ENCODE measurements around the gene ITGAX. TPM values are rescaled to one million over a fixed set of nuclear protein-coding genes. Genes with fewer than 3 reads are reported as not detected.
A peak's percentile ranks its signal among the peaks of the same experiment; 100 is the strongest.

The ITGAX gene
- total RNA-seq, 4 donors from 2014 or later, result 1.8 to 9.3 (median 4.3) TPM

GRCh38 chr16:31395647-31396046 lies 40.7 kb downstream of the ITGAX start:
- WGBS, 2 donors, result 61 to 76% methylated on average over 6 of the region's 6 CpGs
- TF ChIP-seq POLR2A (IDR thresholded peaks at IDR 0.05) (no peak), EP300 (IDR thresholded peaks at IDR 0.05) (no peak)
- TF ChIP-seq, protein P1, sequence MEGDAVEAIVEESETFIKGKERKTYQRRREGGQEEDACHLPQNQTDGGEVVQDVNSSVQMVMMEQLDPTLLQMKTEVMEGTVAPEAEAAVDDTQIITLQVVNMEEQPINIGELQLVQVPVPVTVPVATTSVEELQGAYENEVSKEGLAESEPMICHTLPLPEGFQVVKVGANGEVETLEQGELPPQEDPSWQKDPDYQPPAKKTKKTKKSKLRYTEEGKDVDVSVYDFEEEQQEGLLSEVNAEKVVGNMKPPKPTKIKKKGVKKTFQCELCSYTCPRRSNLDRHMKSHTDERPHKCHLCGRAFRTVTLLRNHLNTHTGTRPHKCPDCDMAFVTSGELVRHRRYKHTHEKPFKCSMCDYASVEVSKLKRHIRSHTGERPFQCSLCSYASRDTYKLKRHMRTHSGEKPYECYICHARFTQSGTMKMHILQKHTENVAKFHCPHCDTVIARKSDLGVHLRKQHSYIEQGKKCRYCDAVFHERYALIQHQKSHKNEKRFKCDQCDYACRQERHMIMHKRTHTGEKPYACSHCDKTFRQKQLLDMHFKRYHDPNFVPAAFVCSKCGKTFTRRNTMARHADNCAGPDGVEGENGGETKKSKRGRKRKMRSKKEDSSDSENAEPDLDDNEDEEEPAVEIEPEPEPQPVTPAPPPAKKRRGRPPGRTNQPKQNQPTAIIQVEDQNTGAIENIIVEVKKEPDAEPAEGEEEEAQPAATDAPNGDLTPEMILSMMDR (IDR thresholded peaks at IDR 0.05), result no peak
- Histone ChIP-seq H3K4me3 (no peak overlapping the region), H3K9me3 (peaks cover 0 to 12% (median 0%) of the 10 kb centered on the region in 4 donors), H3K27me3 (no peaks in the 10 kb centered on the region), H3K36me3 (no peaks in the 10 kb centered on the region), H3K4me1 (no peaks in the 10 kb centered on the region), H3K27ac (no peak overlapping the region)
- DNase-seq (ENCODE audit: low spot score in 2 of 2), result peak; percentile 26 to 43

- H3K27ac ChIP-seq, result no peak overlapping the region
- no peaks in the 10 kb centered on the region for H3K27me3 ChIP-seq
- no peaks in the 10 kb centered on the region for H3K4me1 ChIP-seq
- 76% methylated on average over 14 to 18 of the region's 18 CpGs for WGBS, 2 donors
- no peak for DNase-seq (ENCODE audit: low spot score in 2 of 2)
- no peak overlapping the region for H3K4me3 ChIP-seq
- H3K9me3 ChIP-seq, result peaks cover 0 to 12% (median 0%) of the 10 kb centered on the region in 4 donors
- no peaks in the 10 kb centered on the region for H3K36me3 ChIP-seq
- TF ChIP-seq POLR2A (IDR thresholded peaks at IDR 0.05) (no peak), EP300 (IDR thresholded peaks at IDR 0.05) (no peak)
- TF ChIP-seq, protein P1 (IDR thresholded peaks at IDR 0.05), result no peak
Observed at GRCh38 chr16:31397096-31397660, 42.2 kb downstream of the ITGAX start.

- Histone ChIP-seq H3K36me3 (no peaks in the 10 kb centered on the region), H3K27ac (no peak overlapping the region), H3K9me3 (peaks cover 0 to 12% (median 0%) of the 10 kb centered on the region in 4 donors), H3K4me1 (no peaks in the 10 kb centered on the region), H3K4me3 (no peak overlapping the region), H3K27me3 (no peaks in the 10 kb centered on the region)
- DNase-seq (ENCODE audit: low spot score in 2 of 2), result no peak
- TF ChIP-seq, protein P1 (IDR thresholded peaks at IDR 0.05), result no peak
- no peak for TF ChIP-seq POLR2A (IDR thresholded peaks at IDR 0.05)
- TF ChIP-seq EP300 (IDR thresholded peaks at IDR 0.05), result no peak
- 68 to 69% methylated on average over 7 to 9 of the region's 9 CpGs for WGBS, 2 donors
Observed at GRCh38 chr16:31397701-31398100, 42.7 kb downstream of the ITGAX start.

- no peaks in the 10 kb centered on the region for H3K4me1 ChIP-seq
- H3K9me3 ChIP-seq, result peaks cover 0 to 12% (median 0%) of the 10 kb centered on the region in 4 donors
- no peak overlapping the region for H3K27ac ChIP-seq
- H3K36me3 ChIP-seq, result no peaks in the 10 kb centered on the region
- H3K27me3 ChIP-seq, result no peaks in the 10 kb centered on the region
- DNase-seq (ENCODE audit: low spot score in 2 of 2), result no peak
- 59 to 68% methylated on average over 2 of the region's 2 CpGs for whole genome bisulfite sequencing, 2 donors
- no peak overlapping the region for H3K4me3 ChIP-seq
- TF ChIP-seq POLR2A (IDR thresholded peaks at IDR 0.05), result no peak
- TF ChIP-seq, protein P1 (IDR thresholded peaks at IDR 0.05), result no peak
- TF ChIP-seq EP300 (IDR thresholded peaks at IDR 0.05), result no peak
Observed at GRCh38 chr16:31400191-31400590, 45.2 kb downstream of the ITGAX start.

DNA sequence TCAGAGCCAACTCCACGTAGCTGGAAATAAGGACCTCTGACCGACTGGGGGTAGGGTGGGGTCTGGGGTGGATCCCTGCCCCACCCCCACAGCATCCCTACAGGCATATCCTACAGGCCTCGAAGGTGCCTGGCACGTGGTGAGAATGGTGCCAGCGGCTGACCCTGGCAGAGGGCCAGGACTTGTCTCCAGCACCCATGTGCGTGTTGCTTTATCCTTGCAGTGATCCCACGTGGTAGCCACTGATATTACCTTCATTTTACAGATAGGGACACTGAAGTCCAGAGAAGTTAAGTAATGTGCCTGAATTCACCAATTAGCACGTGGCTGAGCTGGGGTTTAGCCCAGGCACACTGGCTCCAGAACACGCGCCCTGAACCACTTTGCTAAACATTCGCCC lies 46.5 kb downstream of the ITGAX start:
- no peaks in the 10 kb centered on the region for H3K36me3 ChIP-seq
- H3K27me3 ChIP-seq, result no peaks in the 10 kb centered on the region
- H3K9me3 ChIP-seq, result peaks cover 0 to 12% (median 0%) of the 10 kb centered on the region in 4 donors
- H3K4me3 ChIP-seq, result no peak overlapping the region
- no peaks in the 10 kb centered on the region for H3K4me1 ChIP-seq
- H3K27ac ChIP-seq, result no peak overlapping the region
- no peak for DNase-seq (ENCODE audit: low spot score in 2 of 2)
- TF ChIP-seq EP300 (IDR thresholded peaks at IDR 0.05), result no peak
- TF ChIP-seq, protein P1 (IDR thresholded peaks at IDR 0.05), result no peak
- TF ChIP-seq POLR2A (IDR thresholded peaks at IDR 0.05), result no peak
- WGBS, 2 donors, result 76 to 79% methylated on average over 11 of the region's 11 CpGs

Data from tibial nerve (tissue), 4 donors.